ENCODE measurements around the gene MAD1L1. TPM values are rescaled to one million over a fixed set of nuclear protein-coding genes. Genes with fewer than 3 reads are reported as not detected.

Gene MAD1L1
- total and polyA plus RNA-seq, 2 donors (not counting 3 experiments of a cell fraction or from before 2014, with no cell fraction given) = 34.1 to 42.3 TPM

DNA sequence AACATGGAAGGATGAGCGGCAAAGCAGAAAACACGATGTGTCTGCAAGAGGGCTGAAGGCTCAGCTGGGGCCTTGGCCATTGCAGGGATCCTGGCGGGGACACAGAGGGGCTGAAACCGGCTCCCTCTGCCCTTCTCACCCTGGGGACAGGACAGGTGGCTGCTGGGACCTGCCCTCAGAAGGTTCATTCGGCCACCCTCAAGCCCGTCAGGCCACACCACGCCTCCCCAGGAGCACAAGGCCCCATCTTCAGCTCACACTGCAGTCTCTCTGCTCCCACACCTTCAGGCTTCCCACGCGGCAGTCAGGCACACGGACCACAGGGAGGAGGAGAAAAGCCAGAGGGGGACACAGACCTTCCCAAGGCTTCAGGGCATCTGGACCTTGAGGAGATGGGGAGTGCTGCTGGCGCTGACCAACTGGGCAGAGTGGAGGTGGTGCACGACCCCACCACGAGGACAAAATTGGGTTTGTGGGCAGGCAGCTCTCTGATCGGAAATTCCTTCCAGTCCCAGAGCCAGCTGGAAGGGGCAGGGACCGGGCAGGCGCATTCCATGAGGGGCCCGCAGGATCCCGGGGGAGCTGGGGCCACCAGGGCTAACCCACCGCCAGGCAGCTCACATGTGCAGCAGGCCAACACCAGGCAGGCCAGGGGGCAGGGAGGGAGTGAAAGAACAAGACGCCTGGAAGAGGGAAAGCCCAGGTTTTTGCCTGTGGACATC, 104.0 kb downstream of the MAD1L1 start:
- no peak overlapping the region for H3K4me3 ChIP-seq (replicated peaks in 1 of 3; ENCODE audit: insufficient read depth in 1 of 3, low read depth in 1 of 3, low read length in 3 of 3)
- no peak overlapping the region for H3K4me2 ChIP-seq (ENCODE audit: insufficient read depth, low read length)
- no TSS peak for BruUV-seq (replicated peaks)
- FAIRE-seq (no peak), DNase-seq (ENCODE audit: low read depth, low spot score) (no peak)
- no peak overlapping the region for H2AFZ ChIP-seq (ENCODE audit: low read depth, low read length)
- ChIA-PET POLR2A (no interaction called here), CTCF (interaction anchor here (1.4 kb wide), 1 partner anchor 10 kb away, joined by 4 read pairs; no protein-coding TSS in a partner anchor)
- no peaks in the 10 kb centered on the region for H3K27me3 ChIP-seq (ENCODE audit: control insufficient read depth in 2 of 2, insufficient read depth in 2 of 2, low read length in 2 of 2)
- no peaks in the 10 kb centered on the region for H3K9me3 ChIP-seq (replicated peaks; ENCODE audit: control insufficient read depth, insufficient read depth, low read length)
- TF ChIP-seq EZH2 (IDR thresholded peaks at IDR 0.05; ENCODE audit: borderline replicate concordance, low read depth, low read length, severe bottlenecking) = no peak
- TF ChIP-seq MYC (IDR thresholded peaks at IDR 0.05; ENCODE audit: low read depth, low read length) = no peak
- no peak for TF ChIP-seq POLR2A (IDR thresholded peaks at IDR 0.05; ENCODE audit: low read depth, low read length)
- TF ChIP-seq JUN (IDR thresholded peaks at IDR 0.05; ENCODE audit: borderline replicate concordance, insufficient read depth, insufficient read length, low read depth) = no peak
- TF ChIP-seq GATA2 (IDR thresholded peaks at IDR 0.05; ENCODE audit: insufficient read depth, insufficient read length, low read depth, low read length) = no peak
- no peak for TF ChIP-seq FOS (IDR thresholded peaks at IDR 0.05; ENCODE audit: borderline replicate concordance, insufficient read depth, low read length)
- TF ChIP-seq, protein P1, sequence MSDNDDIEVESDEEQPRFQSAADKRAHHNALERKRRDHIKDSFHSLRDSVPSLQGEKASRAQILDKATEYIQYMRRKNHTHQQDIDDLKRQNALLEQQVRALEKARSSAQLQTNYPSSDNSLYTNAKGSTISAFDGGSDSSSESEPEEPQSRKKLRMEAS (IDR thresholded peaks at IDR 0.05; ENCODE audit: insufficient read depth, insufficient read length) = no peak
- TF ChIP-seq, protein P2, sequence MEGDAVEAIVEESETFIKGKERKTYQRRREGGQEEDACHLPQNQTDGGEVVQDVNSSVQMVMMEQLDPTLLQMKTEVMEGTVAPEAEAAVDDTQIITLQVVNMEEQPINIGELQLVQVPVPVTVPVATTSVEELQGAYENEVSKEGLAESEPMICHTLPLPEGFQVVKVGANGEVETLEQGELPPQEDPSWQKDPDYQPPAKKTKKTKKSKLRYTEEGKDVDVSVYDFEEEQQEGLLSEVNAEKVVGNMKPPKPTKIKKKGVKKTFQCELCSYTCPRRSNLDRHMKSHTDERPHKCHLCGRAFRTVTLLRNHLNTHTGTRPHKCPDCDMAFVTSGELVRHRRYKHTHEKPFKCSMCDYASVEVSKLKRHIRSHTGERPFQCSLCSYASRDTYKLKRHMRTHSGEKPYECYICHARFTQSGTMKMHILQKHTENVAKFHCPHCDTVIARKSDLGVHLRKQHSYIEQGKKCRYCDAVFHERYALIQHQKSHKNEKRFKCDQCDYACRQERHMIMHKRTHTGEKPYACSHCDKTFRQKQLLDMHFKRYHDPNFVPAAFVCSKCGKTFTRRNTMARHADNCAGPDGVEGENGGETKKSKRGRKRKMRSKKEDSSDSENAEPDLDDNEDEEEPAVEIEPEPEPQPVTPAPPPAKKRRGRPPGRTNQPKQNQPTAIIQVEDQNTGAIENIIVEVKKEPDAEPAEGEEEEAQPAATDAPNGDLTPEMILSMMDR (IDR thresholded peaks at IDR 0.05; ENCODE audit: extremely low read depth in 1 of 2, insufficient read depth in 1 of 2, low read depth in 1 of 2, low read length in 2 of 2) = no peak
- TF ChIP-seq POLR2AphosphoS5 (IDR thresholded peaks at IDR 0.05; ENCODE audit: insufficient read depth, low read depth, low read length) = no peak
- no peaks in the 10 kb centered on the region for H3K79me2 ChIP-seq (ENCODE audit: control insufficient read depth, insufficient read depth, low read length)
- H3K36me3 ChIP-seq (ENCODE audit: control insufficient read depth in 2 of 2, extremely low read depth in 1 of 2, insufficient read depth in 2 of 2, low read length in 2 of 2) = no peaks in the 10 kb centered on the region
- intact Hi-C loops (cut with micrococcal nuclease) = no loop called here
- H3K9me1 ChIP-seq (replicated peaks; ENCODE audit: control insufficient read depth, extremely low read depth, insufficient read depth, low read length) = no peaks in the 10 kb centered on the region
- no peaks in the 10 kb centered on the region for H4K20me1 ChIP-seq (replicated peaks; ENCODE audit: control insufficient read depth, extremely low read depth, insufficient read depth, low read length)
- no peak overlapping the region for H3K27ac ChIP-seq (ENCODE audit: insufficient read depth, low read depth, low read length)
- dilution Hi-C loops (cut with MboI; ENCODE audit: extremely low pct_ligation_motif_present, low sequenced_read_pairs) = no loop called here
- H3K4me1 ChIP-seq (ENCODE audit: control insufficient read depth, extremely low read depth, insufficient read depth, low read length) = no peaks in the 10 kb centered on the region
- H3K9ac ChIP-seq (replicated peaks; ENCODE audit: extremely low read depth, insufficient read depth, low read length) = no peak overlapping the region
